Sigmoid colon (tissue), 7 donors: Measurements from ENCODE around the gene IQCF6. TPM values are rescaled to one million over a fixed set of nuclear protein-coding genes. Genes with fewer than 3 reads are reported as not detected.

Experiments used
- DNase-seq: peaks from one replicate; pipeline ENCODE4 v3.0.0-alpha.2; 2019
- H3K27ac ChIP-seq, 4 donors: fragments of 200-600 bp; sonication (generic); one replicate each; pipeline ENCODE4 v1.5.1; 2016 to 2019; ENCODE audit warnings: mild to moderate bottlenecking in 1 of 4
- H3K27me3 ChIP-seq, 3 donors: fragments of 200-600 bp; sonication (generic); one replicate each; pipeline ENCODE4 v1.5.1; 2019; ENCODE audit warnings: mild to moderate bottlenecking in 1 of 3
- H3K36me3 ChIP-seq, 4 donors: fragments of 200-600 bp; sonication (generic); one replicate each; pipeline ENCODE4 v1.5.1; 2016 to 2019
- H3K4me1 ChIP-seq, 4 donors: fragments of 200-600 bp; sonication (generic); one replicate each; pipeline ENCODE4 v1.5.1; 2017 to 2019
- H3K4me3 ChIP-seq, 4 donors: fragments of 200-600 bp; sonication (generic); one replicate each; pipeline ENCODE4 v1.5.1; 2017 to 2019; ENCODE audit warnings: mild to moderate bottlenecking in 2 of 4, moderate library complexity in 1 of 4
- H3K9me3 ChIP-seq, 4 donors: fragments of 200-600 bp in 3 of 4; sonication (generic) in 3 of 4; one replicate each; pipeline versions ENCODE4 v1.5.1 to v1.6.1; 2013 to 2019
- CTCF ChIP-seq, 4 experiments: fragments of 450-650 bp in 3 of 4; fragments of 200-600 bp in 1 of 4; IDR thresholded peaks; one replicate each; pipeline ENCODE4 v1.5.1; 2016 to 2019; ENCODE audit warnings: antibody characterized with exemption in 4 of 4, mild to moderate bottlenecking in 3 of 4, moderate library complexity in 2 of 4
- EP300 ChIP-seq, 4 donors: sonication (generic); formaldehyde crosslinking; IDR thresholded peaks; one replicate each; pipeline ENCODE4 v1.6.1; 2017; ENCODE audit warnings: antibody characterized with exemption in 4 of 4
- POLR2A ChIP-seq, 2 donors: fragments of 450-650 bp; IDR thresholded peaks; one replicate each; pipeline ENCODE4 v1.6.1; 2016; ENCODE audit warnings: antibody characterized with exemption in 2 of 2, mild to moderate bottlenecking in 2 of 2, moderate library complexity in 2 of 2
- POLR2AphosphoS5 ChIP-seq, 4 donors: sonication (generic); formaldehyde crosslinking; IDR thresholded peaks; one replicate each; pipeline ENCODE4 v1.6.1; 2017; ENCODE audit warnings: antibody characterized with exemption in 4 of 4
- WGBS, 2 donors: extraction: QIAGEN DNeasy Blood & Tissue Kit; methylation state at CpG; one replicate each; pipeline ENCODE4 v1.1.7; 2013; 5-methylcytosine and 5-hydroxymethylcytosine counted together
- intact Hi-C: fragments of 100-400 bp; cut with DNase I; formaldehyde crosslinking; loops from one replicate; pipeline ENCODE4 v1.15.1; 2023
- polyA plus RNA-seq, 3 donors: library from polyadenylated mRNA; stranded (reverse); fragments of 200-250 nt; gene quantifications; one replicate each; pipeline ENCODE4 v1.2.3, GENCODE V29; 2013
- total RNA-seq, 4 donors: library from RNA; depleted of rRNA; stranded (reverse); fragments of >200 nt; gene quantifications; one replicate each; pipeline ENCODE4 v1.1.0, GENCODE V29; 2016
- donor health status: healthy with polysubstance abuse.
- donor health status: Bipolar disorder and iron deficiency.
- donor health status: healthy.

The IQCF6 gene
- not detected for total RNA-seq
- not detected for polyA plus RNA-seq

- no peaks in the 10 kb centered on the region for H3K4me1 ChIP-seq
- 95 to 97% methylated on average over 5 of the region's 5 CpGs for WGBS, 2 donors
- no peaks in the 10 kb centered on the region for H3K9me3 ChIP-seq
- TF ChIP-seq CTCF (IDR thresholded peaks at IDR 0.05): no peak
- TF ChIP-seq EP300 (IDR thresholded peaks at IDR 0.05): no peak
- TF ChIP-seq POLR2A (IDR thresholded peaks at IDR 0.05): no peak
- no peak for TF ChIP-seq POLR2AphosphoS5 (IDR thresholded peaks at IDR 0.05)
- H3K4me3 ChIP-seq: no peak within 1 kb of the TSS
- no peaks in the 10 kb centered on the region for H3K27me3 ChIP-seq
- intact Hi-C loops: no loop called here
- H3K27ac ChIP-seq: no peak within 1 kb of the TSS
- H3K36me3 ChIP-seq: no peaks in the 10 kb centered on the region
- DNase-seq: no peak
Measured at GRCh38 chr3:51779137-51779536, at the start of gene IQCF6. Gene IQCF6 (minus strand): TSS chr3:51779237. CDS start chr3:51779224, 13 bp downstream.

GRCh38 chr3:51828297-51828696, 49.3 kb upstream of the IQCF6 start:
- no peak overlapping the region for H3K27ac ChIP-seq
- no peak overlapping the region for H3K4me3 ChIP-seq
- no peaks in the 10 kb centered on the region for H3K4me1 ChIP-seq
- no peak for DNase-seq
- intact Hi-C loops: no loop called here
- peaks cover 0 to 5% (median 3%) of the 10 kb centered on the region in 4 donors for H3K9me3 ChIP-seq
- WGBS, 2 donors: 75 to 87% methylated on average over 1 of the region's 1 CpG
- TF ChIP-seq POLR2AphosphoS5 (IDR thresholded peaks at IDR 0.05) (no peak), CTCF (IDR thresholded peaks at IDR 0.05) (no peak), POLR2A (IDR thresholded peaks at IDR 0.05) (no peak), EP300 (IDR thresholded peaks at IDR 0.05) (no peak)
- H3K36me3 ChIP-seq: no peaks in the 10 kb centered on the region
- H3K27me3 ChIP-seq: peaks cover 0 to 6% (median 0%) of the 10 kb centered on the region in 3 donors

- TF ChIP-seq EP300 (IDR thresholded peaks at IDR 0.05) (no peak), POLR2A (IDR thresholded peaks at IDR 0.05) (no peak), CTCF (IDR thresholded peaks at IDR 0.05) (no peak), POLR2AphosphoS5 (IDR thresholded peaks at IDR 0.05) (no peak)
- intact Hi-C loops: no loop called here
- Histone ChIP-seq H3K36me3 (no peaks in the 10 kb centered on the region), H3K27ac (no peak overlapping the region), H3K9me3 (no peaks in the 10 kb centered on the region), H3K4me1 (no peaks in the 10 kb centered on the region), H3K27me3 (peaks cover 0 to 7% (median 4%) of the 10 kb centered on the region in 3 donors), H3K4me3 (no peak overlapping the region)
- no peak for DNase-seq
- 56 to 57% methylated on average over 12 of the region's 12 CpGs for WGBS, 2 donors
Measured at GRCh38 chr3:51819709-51820406, 40.8 kb upstream of the IQCF6 start.

- no peak overlapping the region for H3K4me3 ChIP-seq
- no peaks in the 10 kb centered on the region for H3K9me3 ChIP-seq
- H3K36me3 ChIP-seq: no peaks in the 10 kb centered on the region
- DNase-seq: no peak
- no peaks in the 10 kb centered on the region for H3K4me1 ChIP-seq
- WGBS, 2 donors: 89 to 93% methylated on average over 15 of the region's 15 CpGs
- peaks cover 0 to 7% (median 4%) of the 10 kb centered on the region in 3 donors for H3K27me3 ChIP-seq
- TF ChIP-seq CTCF (IDR thresholded peaks at IDR 0.05): no peak
- intact Hi-C loops: no loop called here
- H3K27ac ChIP-seq: no peak overlapping the region
Measured at GRCh38 chr3:51819151-51819550, 40.1 kb upstream of the IQCF6 start.

GRCh38 chr3:51817375-51817774, 38.3 kb upstream of the IQCF6 start:
- Histone ChIP-seq H3K36me3 (no peaks in the 10 kb centered on the region), H3K4me1 (no peaks in the 10 kb centered on the region), H3K4me3 (no peak overlapping the region), H3K9me3 (no peaks in the 10 kb centered on the region), H3K27ac (no peak overlapping the region), H3K27me3 (peaks cover 0 to 4% (median 0%) of the 10 kb centered on the region in 3 donors)
- WGBS, 2 donors: 88 to 89% methylated on average over 2 of the region's 2 CpGs
- intact Hi-C loops: no loop called here
- no peak for DNase-seq
- TF ChIP-seq POLR2A (IDR thresholded peaks at IDR 0.05) (no peak), CTCF (IDR thresholded peaks at IDR 0.05) (no peak), EP300 (IDR thresholded peaks at IDR 0.05) (no peak), POLR2AphosphoS5 (IDR thresholded peaks at IDR 0.05) (no peak)
